Measurements from ENCODE around the gene BTRC. TPM values are rescaled to one million over a fixed set of nuclear protein-coding genes. Genes with fewer than 3 reads are reported as not detected.
"Not testable (repeated sequence)": the region's sequence is repeated elsewhere in the genome, so short reads cannot be mapped to it uniquely, and the experiment has no call there.

BTRC gene
- total and polyA plus RNA-seq, 2 experiments from 2014 or later: 8.4 to 11.4 TPM

GRCh38 chr10:101388676-101389276 lies 34.8 kb downstream of the BTRC start:
- in situ Hi-C loops (cut with MboI): no loop called here
- Histone ChIP-seq H3K9me2 (ENCODE audit: insufficient read depth) (no peaks in the 10 kb centered on the region), H3K4me2 (ENCODE audit: unreplicated experiment) (no peak overlapping the region), H2AFZ (no peak overlapping the region), H3K79me2 (ENCODE audit: insufficient read depth) (peaks cover 68% of the 10 kb centered on the region), H3K4me3 (no peak overlapping the region), H3K4me1 (ENCODE audit: insufficient read depth) (no peaks in the 10 kb centered on the region), H3K27ac (no peak overlapping the region), H3F3A (ENCODE audit: insufficient read depth) (no peaks in the 10 kb centered on the region), H3K9ac (no peak overlapping the region), H4K20me1 (ENCODE audit: insufficient read depth) (no peaks in the 10 kb centered on the region), H3K36me3 (ENCODE audit: low read depth) (no peaks in the 10 kb centered on the region), H3K9me3 (ENCODE audit: low read depth) (no peaks in the 10 kb centered on the region), H3K27me3 (replicated peaks; ENCODE audit: insufficient read depth) (no peaks in the 10 kb centered on the region)
- TF ChIP-seq EZH2phosphoT487 (IDR thresholded peaks at IDR 0.05; ENCODE audit: insufficient read depth, low read depth): no peak
- no peak for TF ChIP-seq EZH2 (IDR thresholded peaks at IDR 0.05; ENCODE audit: insufficient read depth, poor library complexity, severe bottlenecking)
- WGBS, 2 experiments (ENCODE audit: low coverage in 1 of 2, low lambda C conversion rate in 2 of 2, missing lambda C conversion rate in 2 of 2): 100% methylated on average over 2 of the region's 2 CpGs
- no peak for DNase-seq

DNA sequence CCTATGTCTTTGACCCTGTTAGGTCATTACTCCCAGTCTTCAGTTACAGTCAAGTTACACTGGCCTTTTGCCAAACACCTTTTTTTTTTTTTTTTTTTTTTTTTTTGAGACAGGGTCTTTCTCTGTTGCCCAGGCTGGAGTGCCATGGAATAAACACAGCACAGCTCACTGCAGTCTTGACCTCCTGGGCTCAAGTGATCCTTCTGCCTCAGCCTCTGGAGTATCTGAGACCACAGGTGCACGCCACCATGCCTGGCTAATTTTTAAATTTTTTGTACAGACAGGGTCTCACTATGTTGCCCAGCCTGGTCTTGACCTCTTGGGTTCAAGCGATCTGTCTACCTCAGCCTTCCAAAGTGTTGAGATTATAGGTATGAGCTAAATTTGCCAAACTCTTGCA lies 35.6 kb downstream of the BTRC start:
- H3F3A ChIP-seq (ENCODE audit: insufficient read depth); H3K4me2 ChIP-seq (ENCODE audit: unreplicated experiment); H3K4me1 ChIP-seq (ENCODE audit: insufficient read depth); H3K27ac ChIP-seq; H2AFZ ChIP-seq; H3K9ac ChIP-seq; DNase-seq; H3K4me3 ChIP-seq; in situ Hi-C loops (cut with MboI); H3K36me3 ChIP-seq (ENCODE audit: low read depth); H3K9me2 ChIP-seq (ENCODE audit: insufficient read depth); H3K27me3 ChIP-seq (replicated peaks; ENCODE audit: insufficient read depth); H4K20me1 ChIP-seq (ENCODE audit: insufficient read depth); H3K9me3 ChIP-seq (ENCODE audit: low read depth): not testable (repeated sequence)
- H3K79me2 ChIP-seq (ENCODE audit: insufficient read depth): peaks cover 62% of the 10 kb centered on the region
- 95 to 96% methylated on average over 2 of the region's 2 CpGs for WGBS, 2 experiments (ENCODE audit: low coverage in 1 of 2, low lambda C conversion rate in 2 of 2, missing lambda C conversion rate in 2 of 2)

- Histone ChIP-seq H3K9ac (no peak overlapping the region), H3K4me3 (no peak overlapping the region), H3K9me2 (ENCODE audit: insufficient read depth) (no peaks in the 10 kb centered on the region), H3K4me1 (ENCODE audit: insufficient read depth) (no peaks in the 10 kb centered on the region), H3K9me3 (ENCODE audit: low read depth) (no peaks in the 10 kb centered on the region), H3K4me2 (ENCODE audit: unreplicated experiment) (no peak overlapping the region), H3F3A (ENCODE audit: insufficient read depth) (no peaks in the 10 kb centered on the region), H2AFZ (no peak overlapping the region), H3K27me3 (replicated peaks; ENCODE audit: insufficient read depth) (no peaks in the 10 kb centered on the region), H3K79me2 (ENCODE audit: insufficient read depth) (peaks cover 60% of the 10 kb centered on the region), H3K36me3 (ENCODE audit: low read depth) (no peaks in the 10 kb centered on the region), H4K20me1 (ENCODE audit: insufficient read depth) (no peaks in the 10 kb centered on the region), H3K27ac (no peak overlapping the region)
- in situ Hi-C loops (cut with MboI): no loop called here
- TF ChIP-seq EZH2phosphoT487 (IDR thresholded peaks at IDR 0.05; ENCODE audit: insufficient read depth, low read depth) (no peak), EZH2 (IDR thresholded peaks at IDR 0.05; ENCODE audit: insufficient read depth, poor library complexity, severe bottlenecking) (no peak)
- WGBS, 2 experiments (ENCODE audit: low coverage in 1 of 2, low lambda C conversion rate in 2 of 2, missing lambda C conversion rate in 2 of 2): 95 to 98% methylated on average over 10 of the region's 10 CpGs
- no peak for DNase-seq
These were observed 36.1 kb downstream of the BTRC start for GRCh38 chr10:101389986-101390531.

DNA sequence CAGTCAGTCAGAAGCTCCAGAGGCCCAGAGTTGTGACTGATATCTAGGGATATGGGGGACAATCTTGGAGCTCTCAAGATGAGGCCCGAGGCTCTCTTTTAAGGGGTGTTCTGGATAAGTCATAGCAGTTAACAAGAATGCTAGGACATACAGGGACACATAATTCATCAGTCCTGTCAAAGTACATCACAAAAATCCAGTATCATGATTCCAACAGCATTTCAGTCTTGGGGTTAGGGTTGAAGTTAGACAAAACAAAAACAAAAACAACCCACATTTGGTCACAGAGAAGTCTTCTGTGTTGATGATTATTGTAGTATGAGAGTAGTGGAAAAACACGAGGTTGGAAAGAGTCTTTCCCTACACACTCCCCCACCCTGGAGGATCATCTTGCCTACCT lies 39.4 kb downstream of the BTRC start:
- H3K4me2 ChIP-seq (ENCODE audit: unreplicated experiment): no peak overlapping the region
- WGBS, 2 experiments (ENCODE audit: low coverage in 1 of 2, low lambda C conversion rate in 2 of 2, missing lambda C conversion rate in 2 of 2): 97 to 100% methylated on average over 2 of the region's 2 CpGs
- H4K20me1 ChIP-seq (ENCODE audit: insufficient read depth): no peaks in the 10 kb centered on the region
- no peaks in the 10 kb centered on the region for H3K9me3 ChIP-seq (ENCODE audit: low read depth)
- no peak overlapping the region for H2AFZ ChIP-seq
- in situ Hi-C loops (cut with MboI): no loop called here
- H3K4me1 ChIP-seq (ENCODE audit: insufficient read depth): no peaks in the 10 kb centered on the region
- H3K27ac ChIP-seq: no peak overlapping the region
- no peaks in the 10 kb centered on the region for H3F3A ChIP-seq (ENCODE audit: insufficient read depth)
- peaks cover 76% of the 10 kb centered on the region for H3K79me2 ChIP-seq (ENCODE audit: insufficient read depth)
- H3K9ac ChIP-seq: no peak overlapping the region
- H3K4me3 ChIP-seq: no peak overlapping the region
- H3K36me3 ChIP-seq (ENCODE audit: low read depth): no peaks in the 10 kb centered on the region
- TF ChIP-seq EZH2 (IDR thresholded peaks at IDR 0.05; ENCODE audit: insufficient read depth, poor library complexity, severe bottlenecking) (no peak), EZH2phosphoT487 (IDR thresholded peaks at IDR 0.05; ENCODE audit: insufficient read depth, low read depth) (no peak)
- DNase-seq: no peak
- no peaks in the 10 kb centered on the region for H3K27me3 ChIP-seq (replicated peaks; ENCODE audit: insufficient read depth)
- H3K9me2 ChIP-seq (ENCODE audit: insufficient read depth): no peaks in the 10 kb centered on the region
